Epithelial cell of proximal tubule (primary cell): ENCODE measurements around the gene COL4A2. TPM values are rescaled to one million over a fixed set of nuclear protein-coding genes. Genes with fewer than 3 reads are reported as not detected.

Experiments used
- DNase-seq: peaks from one replicate; pipeline ENCODE4 v3.0.0-alpha.2; 2011; ENCODE audit warnings: low read depth
- H3K4me3 ChIP-seq: 2 replicates; pipeline ENCODE4 v1.5.1; 2011; ENCODE audit warnings: low read depth, mild to moderate bottlenecking, low read length
- CTCF ChIP-seq: conservative IDR thresholded peaks from 2 replicates; pipeline ENCODE4 v1.5.1; 2012; ENCODE audit warnings: low read depth, mild to moderate bottlenecking, low read length
- total RNA-seq: library from RNA; depleted of rRNA; stranded (reverse); fragments of >200 nt; gene quantifications from 2 replicates; pipeline ENCODE4 v1.2.3, GENCODE V29; 2015

COL4A2 gene
- total RNA-seq, 1 donor from 2014 or later, result 728 TPM

DNA sequence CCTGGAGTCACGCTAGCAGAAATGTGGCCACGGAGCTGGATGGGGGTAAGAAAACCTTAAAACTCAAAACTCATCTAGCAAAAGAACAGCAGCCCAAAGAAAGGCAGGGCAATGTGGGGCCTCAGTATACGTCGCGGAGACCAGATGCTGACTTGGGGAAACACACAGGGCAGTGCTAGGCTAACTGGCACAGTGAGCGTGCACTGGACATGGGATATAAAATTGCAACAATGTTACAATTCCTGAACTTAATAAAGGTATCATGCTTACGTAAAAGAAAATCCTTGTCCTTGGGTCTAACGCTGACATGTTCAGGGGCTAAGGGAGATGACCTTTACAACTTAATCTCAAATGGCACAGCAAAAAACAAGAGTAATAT, 40.7 kb upstream of the COL4A2 start:
- no peak for DNase-seq
- TF ChIP-seq CTCF, result no peak
- no peak overlapping the region for H3K4me3 ChIP-seq

DNA sequence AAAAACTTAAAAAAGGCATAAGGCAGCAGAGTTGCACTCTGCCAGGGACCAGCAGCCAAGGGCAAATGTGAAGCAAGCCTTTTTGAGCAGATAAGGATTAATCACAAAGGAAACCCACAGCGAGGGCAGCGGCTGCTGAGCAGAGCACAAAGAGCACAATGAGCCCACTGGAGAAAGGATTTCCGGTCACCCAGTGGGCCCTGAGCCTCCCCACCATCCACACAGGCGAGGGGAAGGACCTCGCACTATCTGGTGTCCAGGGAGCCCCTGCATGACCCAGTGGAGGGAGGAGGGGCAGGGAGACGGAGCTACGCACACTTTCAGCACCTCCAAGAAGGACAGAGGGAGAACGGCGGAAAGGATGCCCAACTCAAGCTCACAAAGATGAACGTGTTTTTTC, 40.1 kb upstream of the COL4A2 start:
- H3K4me3 ChIP-seq, result no peak overlapping the region
- TF ChIP-seq CTCF, result no peak
- no peak for DNase-seq

DNA sequence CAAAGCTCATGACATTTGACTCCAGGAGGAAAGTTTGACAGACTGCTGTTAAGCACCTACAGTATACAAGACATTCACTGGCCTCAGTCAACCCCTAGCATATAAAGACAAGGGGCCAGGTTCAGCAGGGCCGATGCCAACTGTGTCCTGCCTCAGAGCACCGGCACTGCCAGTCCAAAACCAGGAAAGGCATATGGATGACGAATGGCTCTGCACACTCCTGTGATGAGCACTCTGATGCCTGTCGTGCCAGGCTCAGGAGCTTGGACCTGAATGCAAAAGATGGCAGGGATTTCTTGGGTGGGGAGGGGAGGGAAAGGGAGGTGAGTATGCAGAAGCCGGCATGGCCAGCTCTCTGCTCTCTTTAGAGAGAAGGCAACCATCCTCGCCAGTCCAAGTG, 39.0 kb upstream of the COL4A2 start:
- no peak for DNase-seq
- TF ChIP-seq CTCF, result no peak

DNA sequence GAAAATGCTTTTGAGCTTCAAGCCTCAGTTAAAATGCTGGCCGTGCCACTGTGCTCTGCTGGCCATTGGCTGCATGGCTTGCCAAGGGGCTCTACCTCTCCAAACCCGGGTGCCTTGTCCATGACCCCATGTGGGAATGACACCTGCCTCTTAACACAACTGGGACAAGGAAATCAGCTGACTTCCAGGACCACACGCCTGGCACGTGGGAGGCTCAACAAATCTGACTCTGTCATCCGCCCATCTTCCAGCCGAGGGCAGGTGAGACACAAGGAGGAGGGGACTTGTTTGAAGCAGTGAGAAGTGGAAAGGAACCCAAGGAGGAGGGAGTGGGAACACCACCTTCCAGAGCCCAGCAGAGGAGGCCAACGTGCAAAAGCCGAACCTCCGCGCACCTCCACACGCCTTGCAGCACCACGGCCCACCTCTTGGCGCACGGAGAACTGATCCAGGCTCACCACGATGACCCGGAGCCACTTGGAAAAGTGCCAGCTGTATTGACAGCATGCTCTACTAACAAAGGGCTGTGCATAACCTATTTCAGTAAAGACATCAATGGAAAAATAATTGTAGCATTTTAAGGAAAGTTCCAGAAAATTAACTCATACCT, 38.4 kb upstream of the COL4A2 start:
- H3K4me3 ChIP-seq, result no peak overlapping the region
- TF ChIP-seq CTCF, result no peak
- no peak for DNase-seq

More for the DNA sequence above, 39.0 kb upstream of the COL4A2 start:
- no peak overlapping the region for H3K4me3 ChIP-seq

DNA sequence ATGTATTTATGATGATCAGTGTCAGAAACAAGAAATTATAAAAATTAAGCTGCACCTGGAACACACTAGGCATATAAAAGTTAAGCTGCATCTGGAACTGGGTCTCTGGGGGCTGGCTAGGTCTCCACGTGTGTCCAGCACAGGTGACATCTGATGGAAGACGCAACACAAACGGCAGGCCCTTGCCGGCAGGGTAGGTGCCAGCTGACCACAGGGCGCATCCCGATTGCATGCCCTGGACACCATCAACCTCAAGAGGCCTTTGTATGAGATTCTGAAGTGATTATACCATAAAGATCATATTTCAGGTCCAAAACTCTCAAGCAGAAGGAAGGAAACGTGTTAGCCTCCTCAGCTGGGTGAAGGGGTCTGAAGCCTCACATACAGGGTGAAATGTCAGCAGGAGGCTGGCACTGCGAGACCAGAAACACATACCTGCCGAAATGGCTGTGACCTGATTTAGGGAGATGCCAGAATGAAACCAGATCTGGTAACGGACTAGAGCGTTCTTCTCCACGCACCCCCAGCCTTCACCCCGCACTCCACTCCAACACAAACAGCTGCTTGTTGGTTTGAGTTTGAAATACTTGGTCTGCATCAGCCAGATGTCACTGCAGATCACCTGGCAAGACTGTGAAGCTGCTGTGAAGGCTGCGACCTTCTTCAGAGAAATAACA, 37.4 kb upstream of the COL4A2 start:
- DNase-seq, result no peak
- TF ChIP-seq CTCF, result no peak
- no peak overlapping the region for H3K4me3 ChIP-seq

GRCh38 chr13:110270507-110270906, 36.6 kb upstream of the COL4A2 start:
- no peak for TF ChIP-seq CTCF
- DNase-seq, result no peak
- no peak overlapping the region for H3K4me3 ChIP-seq

- DNase-seq, result no peak
- no peak overlapping the region for H3K4me3 ChIP-seq
- TF ChIP-seq CTCF, result no peak
These were observed 35.8 kb upstream of the COL4A2 start for GRCh38 chr13:110271313-110271712.
